ENCODE data around the gene TMEM51. TPM values are rescaled to one million over a fixed set of nuclear protein-coding genes. Genes with fewer than 3 reads are reported as not detected.

The TMEM51 gene
- polyA plus RNA-seq, 3 donors = 17.2 to 18.2 (median 17.3) TPM

GRCh38 chr1:15238789-15239188 lies 85.2 kb downstream of the TMEM51 start:
- DNase-seq (ENCODE audit: low read depth in 3 of 3, low spot score in 2 of 3) = no peak

GRCh38 chr1:15242766-15243165 lies 89.2 kb downstream of the TMEM51 start:
- DNase-seq (ENCODE audit: low read depth in 3 of 3, low spot score in 2 of 3) = no peak

- DNase-seq (ENCODE audit: low read depth in 3 of 3, low spot score in 2 of 3) = no peak
Measured at GRCh38 chr1:15243275-15244043, 89.9 kb downstream of the TMEM51 start.

- DNase-seq (ENCODE audit: low read depth in 3 of 3, low spot score in 2 of 3) = no peak
Measured at GRCh38 chr1:15244813-15245212, 91.3 kb downstream of the TMEM51 start.

GRCh38 chr1:15245593-15246360 lies 92.2 kb downstream of the TMEM51 start:
- no peak for DNase-seq (ENCODE audit: low read depth in 3 of 3, low spot score in 2 of 3)

GRCh38 chr1:15246960-15247614 lies 93.5 kb downstream of the TMEM51 start, which contains the start of gene FHAD1:
FHAD1 (plus strand) TSS chr1:15247223; CDS start chr1:15251785, 4,562 bp downstream.
- DNase-seq (ENCODE audit: low read depth in 3 of 3, low spot score in 2 of 3) = peak in 2 of 3 donors; percentile 60 to 71

GRCh38 chr1:15248216-15248615 lies 94.7 kb downstream of the TMEM51 start:
- DNase-seq (ENCODE audit: low read depth in 3 of 3, low spot score in 2 of 3) = no peak

GRCh38 chr1:15249081-15249480 lies 95.5 kb downstream of the TMEM51 start:
- no peak for DNase-seq (ENCODE audit: low read depth in 3 of 3, low spot score in 2 of 3)

- DNase-seq (ENCODE audit: low read depth in 3 of 3, low spot score in 2 of 3) = no peak
Measured at GRCh38 chr1:15251857-15252835, 98.6 kb downstream of the TMEM51 start.

- DNase-seq (ENCODE audit: low read depth in 3 of 3, low spot score in 2 of 3) = no peak
Measured at GRCh38 chr1:15254559-15254958, 101.0 kb downstream of the TMEM51 start.

GRCh38 chr1:15255582-15256149 lies 102.1 kb downstream of the TMEM51 start:
- DNase-seq (ENCODE audit: low read depth in 3 of 3, low spot score in 2 of 3) = no peak

- DNase-seq (ENCODE audit: low read depth in 3 of 3, low spot score in 2 of 3) = no peak
Measured at GRCh38 chr1:15256584-15256983, 103.0 kb downstream of the TMEM51 start.

- DNase-seq (ENCODE audit: low read depth in 3 of 3, low spot score in 2 of 3) = no peak
Measured at GRCh38 chr1:15257309-15257708, 103.8 kb downstream of the TMEM51 start.

GRCh38 chr1:15258833-15259621 lies 105.5 kb downstream of the TMEM51 start:
- DNase-seq (ENCODE audit: low read depth in 3 of 3, low spot score in 2 of 3) = no peak

GRCh38 chr1:15259622-15260007 lies 106.1 kb downstream of the TMEM51 start:
- DNase-seq (ENCODE audit: low read depth in 3 of 3, low spot score in 2 of 3) = no peak

GRCh38 chr1:15260418-15261154 lies 107.0 kb downstream of the TMEM51 start:
- no peak for DNase-seq (ENCODE audit: low read depth in 3 of 3, low spot score in 2 of 3)

GRCh38 chr1:15261155-15262002 lies 107.8 kb downstream of the TMEM51 start:
- no peak for DNase-seq (ENCODE audit: low read depth in 3 of 3, low spot score in 2 of 3)

GRCh38 chr1:15262003-15262377 lies 108.4 kb downstream of the TMEM51 start:
- no peak for DNase-seq (ENCODE audit: low read depth in 3 of 3, low spot score in 2 of 3)

Data from right renal cortex interstitium (tissue), 3 donors.